Measurements from ENCODE around the gene RBFOX1.

Gene RBFOX1

DNA sequence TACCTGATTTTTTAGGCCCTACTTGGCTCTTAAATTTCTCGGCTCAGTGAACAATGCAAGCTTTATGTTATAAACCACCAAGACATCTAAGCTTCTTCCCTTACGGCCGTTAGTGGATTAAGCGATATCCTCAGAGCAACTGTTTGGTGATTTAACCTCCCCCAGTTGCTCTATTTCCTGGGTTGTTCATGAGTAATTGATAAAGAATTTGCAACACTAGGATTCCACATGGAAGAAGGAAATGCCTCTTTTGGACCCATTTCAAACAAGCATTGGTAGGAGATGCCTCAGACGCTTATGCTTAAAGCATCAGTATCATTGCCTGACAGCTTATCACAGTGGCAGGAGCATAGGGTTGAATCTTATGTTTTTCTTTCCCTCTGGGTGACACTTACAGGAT, 65.3 kb downstream of the RBFOX1 start:
- POLR2A ChIA-PET = no interaction called here
- CTCF ChIA-PET = no interaction called here
- DNase-seq (ENCODE audit: extremely low spot score) = no peak
- TF ChIP-seq, protein P1, sequence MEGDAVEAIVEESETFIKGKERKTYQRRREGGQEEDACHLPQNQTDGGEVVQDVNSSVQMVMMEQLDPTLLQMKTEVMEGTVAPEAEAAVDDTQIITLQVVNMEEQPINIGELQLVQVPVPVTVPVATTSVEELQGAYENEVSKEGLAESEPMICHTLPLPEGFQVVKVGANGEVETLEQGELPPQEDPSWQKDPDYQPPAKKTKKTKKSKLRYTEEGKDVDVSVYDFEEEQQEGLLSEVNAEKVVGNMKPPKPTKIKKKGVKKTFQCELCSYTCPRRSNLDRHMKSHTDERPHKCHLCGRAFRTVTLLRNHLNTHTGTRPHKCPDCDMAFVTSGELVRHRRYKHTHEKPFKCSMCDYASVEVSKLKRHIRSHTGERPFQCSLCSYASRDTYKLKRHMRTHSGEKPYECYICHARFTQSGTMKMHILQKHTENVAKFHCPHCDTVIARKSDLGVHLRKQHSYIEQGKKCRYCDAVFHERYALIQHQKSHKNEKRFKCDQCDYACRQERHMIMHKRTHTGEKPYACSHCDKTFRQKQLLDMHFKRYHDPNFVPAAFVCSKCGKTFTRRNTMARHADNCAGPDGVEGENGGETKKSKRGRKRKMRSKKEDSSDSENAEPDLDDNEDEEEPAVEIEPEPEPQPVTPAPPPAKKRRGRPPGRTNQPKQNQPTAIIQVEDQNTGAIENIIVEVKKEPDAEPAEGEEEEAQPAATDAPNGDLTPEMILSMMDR (IDR thresholded peaks at IDR 0.05; ENCODE audit: control extremely low read depth, extremely low read depth, low read depth, missing control alignments) = no peak

GRCh38 chr16:7398536-7398935, 65.9 kb downstream of the RBFOX1 start:
- TF ChIP-seq, protein P1 (IDR thresholded peaks at IDR 0.05; ENCODE audit: control extremely low read depth, extremely low read depth, low read depth, missing control alignments) = no peak
- no peak for DNase-seq (ENCODE audit: extremely low spot score)
- CTCF ChIA-PET = interaction anchor here (1.0 kb wide), 1 partner anchor 10 kb away, joined by 3 read pairs; no protein-coding TSS in a partner anchor
- POLR2A ChIA-PET = no interaction called here

GRCh38 chr16:7399296-7399695, 66.7 kb downstream of the RBFOX1 start:
- TF ChIP-seq, protein P1 (IDR thresholded peaks at IDR 0.05; ENCODE audit: control extremely low read depth, extremely low read depth, low read depth, missing control alignments) = no peak
- CTCF ChIA-PET = interaction anchor here (1.0 kb wide), 1 partner anchor 11 kb away, joined by 3 read pairs; no protein-coding TSS in a partner anchor
- no peak for DNase-seq (ENCODE audit: extremely low spot score)
- POLR2A ChIA-PET = no interaction called here

DNA sequence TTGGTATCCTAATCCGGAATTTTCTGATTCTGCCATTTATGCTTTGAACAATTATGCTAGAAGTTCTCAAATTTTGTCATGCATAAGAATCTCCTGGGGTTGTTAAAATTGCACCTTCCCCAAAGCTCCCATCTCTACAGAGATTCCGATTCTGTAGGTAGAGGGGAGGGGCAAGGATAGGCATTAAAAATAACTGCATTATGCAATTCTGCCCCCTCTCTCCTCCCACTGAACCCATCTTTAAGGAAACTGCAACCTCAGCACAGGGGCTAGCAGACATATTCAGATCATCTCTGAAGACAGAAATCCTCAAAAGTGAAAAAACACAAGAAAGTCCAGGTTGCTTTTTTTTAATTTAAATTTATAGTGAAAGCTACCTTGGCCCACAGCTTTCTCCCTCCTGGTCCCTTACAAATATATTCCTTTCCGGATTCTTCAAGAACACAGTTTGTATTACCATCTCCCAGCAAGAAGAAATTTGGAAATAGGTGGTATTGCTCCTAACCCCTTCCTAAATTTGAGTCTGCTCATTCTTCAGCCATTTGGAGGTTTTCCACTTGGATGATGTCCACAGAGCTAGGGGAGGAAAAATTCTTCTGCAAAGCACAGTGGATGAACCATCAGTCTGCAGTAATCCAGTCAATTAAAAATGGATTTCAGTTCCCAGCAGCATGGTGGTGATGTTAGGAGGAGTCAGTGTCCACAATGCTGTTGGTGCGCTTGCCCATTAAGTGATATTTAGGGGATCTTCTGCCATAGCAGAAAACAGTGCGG, 67.7 kb downstream of the RBFOX1 start:
- DNase-seq (ENCODE audit: extremely low spot score) = no peak
- ChIA-PET POLR2A (no interaction called here), CTCF (no interaction called here)
- TF ChIP-seq, protein P1 (IDR thresholded peaks at IDR 0.05; ENCODE audit: control extremely low read depth, extremely low read depth, low read depth, missing control alignments) = no peak

- ChIA-PET CTCF (no interaction called here), POLR2A (no interaction called here)
- TF ChIP-seq, protein P1 (IDR thresholded peaks at IDR 0.05; ENCODE audit: control extremely low read depth, extremely low read depth, low read depth, missing control alignments) = no peak
- DNase-seq (ENCODE audit: extremely low spot score) = no peak
Observed at GRCh38 chr16:7404217-7404616, 71.6 kb downstream of the RBFOX1 start.

DNA sequence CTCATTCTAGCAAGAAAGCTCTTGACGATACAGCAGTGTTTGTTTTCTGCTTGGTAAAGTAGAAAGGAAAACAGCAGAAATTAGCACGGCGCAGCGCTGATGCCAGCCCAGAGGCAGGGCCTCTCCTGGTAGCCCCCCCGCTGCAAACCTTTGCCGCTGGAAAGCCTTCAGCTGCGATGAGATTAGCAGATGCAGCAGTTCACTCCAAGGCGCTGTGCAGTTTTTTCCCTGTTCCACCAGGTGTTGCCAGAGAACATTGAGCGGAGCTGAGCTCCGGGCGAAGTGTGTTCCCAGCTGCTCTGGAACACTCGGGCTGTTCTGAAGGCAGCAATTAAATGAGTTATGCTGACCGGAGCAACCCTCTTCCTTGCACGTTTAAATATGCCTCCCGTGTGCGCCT, 72.5 kb downstream of the RBFOX1 start:
- CTCF ChIA-PET = no interaction called here
- TF ChIP-seq, protein P1 (IDR thresholded peaks at IDR 0.05; ENCODE audit: control extremely low read depth, extremely low read depth, low read depth, missing control alignments) = no peak
- POLR2A ChIA-PET = no interaction called here
- no peak for DNase-seq (ENCODE audit: extremely low spot score)

All from GM10248 (cell line).